Coronary artery (tissue), 2 donors: Measurements from ENCODE around the gene GDPD5.
A peak's percentile ranks its signal among the peaks of the same experiment; 100 is the strongest.

Source experiments
- DNase-seq: peaks from one replicate; pipeline ENCODE4 v3.0.0-alpha.2; 2017; ENCODE audit warnings: low spot score
- H3K27ac ChIP-seq, 2 donors: fragments of 200-600 bp; sonication (generic); one replicate each; pipeline ENCODE4 v1.5.1; 2016 to 2019
- H3K4me3 ChIP-seq: fragments of 200-600 bp; sonication (generic); 2 replicates; pipeline ENCODE4 v1.5.1; 2016; ENCODE audit warnings: mild to moderate bottlenecking, moderate library complexity
- TF ChIP-seq, protein P1 (sequence below): fragments of 200-600 bp; sonication (generic); IDR thresholded peaks from one replicate; pipeline ENCODE4 v1.5.1; 2019; ENCODE audit warnings: antibody characterized with exemption

GDPD5 gene

DNA sequence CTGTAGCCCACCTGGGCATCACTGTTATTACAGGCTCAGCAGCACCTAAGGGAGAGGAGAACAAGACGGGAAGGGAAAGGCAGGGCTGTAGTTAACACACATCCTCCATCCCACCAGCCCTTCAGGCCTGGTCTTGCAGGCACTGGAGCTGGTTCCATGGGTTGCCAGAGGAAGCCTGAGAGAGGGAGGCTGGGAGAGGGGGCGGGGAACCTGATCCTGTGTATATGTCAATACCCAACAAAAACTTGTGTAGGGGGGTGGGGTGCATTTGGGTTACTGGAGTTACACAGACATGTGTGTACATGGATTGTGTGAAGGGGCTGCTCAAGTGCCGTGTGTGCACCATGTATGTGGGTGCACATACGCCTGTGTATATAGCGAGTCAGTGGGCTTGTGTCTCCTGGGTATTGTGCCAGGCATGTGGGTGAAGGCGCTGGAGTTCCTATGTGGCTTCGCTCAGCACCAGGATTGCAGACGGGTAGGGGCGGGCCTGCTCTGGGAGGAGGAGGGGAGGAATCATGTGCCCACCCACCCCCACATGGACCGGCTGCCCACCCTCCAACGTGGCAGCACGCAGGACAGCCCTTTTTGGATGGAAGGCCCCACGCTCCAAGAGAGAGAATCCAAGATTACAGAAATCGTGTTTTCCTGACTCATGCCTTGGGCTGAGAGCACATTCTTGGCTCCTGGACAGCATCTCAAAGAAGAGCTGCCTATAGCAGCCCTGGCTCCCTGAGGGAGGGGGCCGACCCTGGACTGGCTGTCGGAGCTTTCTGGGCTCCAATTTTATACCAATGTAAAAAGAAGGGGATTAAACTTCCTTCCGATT, 32.1 kb upstream of the GDPD5 start:
- H3K4me3 ChIP-seq, result peak overlapping the region; percentile 46
- peak; percentile 88 for DNase-seq
- TF ChIP-seq, protein P1, sequence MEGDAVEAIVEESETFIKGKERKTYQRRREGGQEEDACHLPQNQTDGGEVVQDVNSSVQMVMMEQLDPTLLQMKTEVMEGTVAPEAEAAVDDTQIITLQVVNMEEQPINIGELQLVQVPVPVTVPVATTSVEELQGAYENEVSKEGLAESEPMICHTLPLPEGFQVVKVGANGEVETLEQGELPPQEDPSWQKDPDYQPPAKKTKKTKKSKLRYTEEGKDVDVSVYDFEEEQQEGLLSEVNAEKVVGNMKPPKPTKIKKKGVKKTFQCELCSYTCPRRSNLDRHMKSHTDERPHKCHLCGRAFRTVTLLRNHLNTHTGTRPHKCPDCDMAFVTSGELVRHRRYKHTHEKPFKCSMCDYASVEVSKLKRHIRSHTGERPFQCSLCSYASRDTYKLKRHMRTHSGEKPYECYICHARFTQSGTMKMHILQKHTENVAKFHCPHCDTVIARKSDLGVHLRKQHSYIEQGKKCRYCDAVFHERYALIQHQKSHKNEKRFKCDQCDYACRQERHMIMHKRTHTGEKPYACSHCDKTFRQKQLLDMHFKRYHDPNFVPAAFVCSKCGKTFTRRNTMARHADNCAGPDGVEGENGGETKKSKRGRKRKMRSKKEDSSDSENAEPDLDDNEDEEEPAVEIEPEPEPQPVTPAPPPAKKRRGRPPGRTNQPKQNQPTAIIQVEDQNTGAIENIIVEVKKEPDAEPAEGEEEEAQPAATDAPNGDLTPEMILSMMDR, result no peak

DNA sequence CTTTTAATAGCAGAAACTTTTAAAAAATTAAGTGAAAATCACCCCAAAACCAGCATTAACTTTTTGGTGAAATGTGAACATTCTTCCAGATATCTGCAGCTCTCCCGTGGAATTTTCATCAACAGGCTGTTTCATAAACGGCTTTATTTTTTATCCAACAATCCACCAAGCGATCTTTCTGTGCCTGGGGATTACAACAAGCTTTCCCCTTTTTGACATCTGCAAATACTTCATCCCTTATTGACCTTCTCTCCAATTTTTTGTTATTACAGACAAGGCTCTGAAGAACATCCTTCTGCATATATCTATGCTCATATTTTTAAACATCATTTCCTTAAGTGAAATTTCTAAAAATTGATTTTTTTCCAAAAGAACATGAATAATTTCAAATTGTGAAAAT, 30.5 kb upstream of the GDPD5 start:
- TF ChIP-seq, protein P1, result no peak
- no peak for DNase-seq
- no peak overlapping the region for H3K27ac ChIP-seq
- no peak overlapping the region for H3K4me3 ChIP-seq

More for the DNA sequence above, 32.1 kb upstream of the GDPD5 start:
- H3K27ac ChIP-seq, result peak overlapping the region; percentile 95 to 99

DNA sequence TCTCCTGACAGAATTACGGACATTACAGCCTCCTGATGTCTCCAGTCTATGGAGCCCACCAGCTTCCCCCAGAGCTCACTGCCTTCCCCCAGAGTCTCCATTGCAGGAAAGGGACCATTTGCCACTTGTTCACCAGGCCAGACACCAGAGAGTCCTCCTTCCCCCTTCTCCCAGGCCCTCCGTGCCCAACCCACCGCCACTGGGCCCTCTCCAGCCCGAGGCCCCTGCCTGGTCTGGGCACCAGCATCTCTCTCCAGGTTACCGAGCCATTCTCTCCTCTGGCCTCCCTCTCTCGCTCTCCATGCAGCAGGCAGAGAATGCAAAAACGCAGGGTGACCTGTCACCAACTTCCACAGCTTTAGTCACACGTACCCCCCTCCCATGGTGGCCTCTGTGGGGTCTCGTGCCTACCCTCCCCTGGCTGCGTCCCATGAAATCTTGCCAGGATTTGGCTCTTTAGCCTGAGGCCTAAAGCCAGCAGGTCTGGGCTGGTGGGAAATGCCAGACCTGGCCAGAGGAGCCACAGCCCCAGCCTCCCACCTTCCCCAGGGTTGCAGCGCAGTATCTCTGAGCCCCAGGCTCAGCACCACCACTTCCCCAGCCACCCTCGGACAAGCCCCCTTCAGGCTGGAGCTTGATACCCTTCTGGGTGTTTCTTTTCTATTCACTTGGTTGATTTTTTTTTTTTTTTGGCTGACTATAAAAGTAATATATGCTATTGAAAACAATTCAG, 29.5 kb upstream of the GDPD5 start:
- DNase-seq, result no peak
- peak overlapping the region; percentile 53 for H3K4me3 ChIP-seq
- TF ChIP-seq, protein P1, result no peak
- H3K27ac ChIP-seq, result peak overlapping the region; percentile 89 to 94

- Histone ChIP-seq H3K4me3 (peak overlapping the region; percentile 53), H3K27ac (peak overlapping the region; percentile 89 to 94)
- TF ChIP-seq, protein P1, result no peak
- DNase-seq, result peak; percentile 99
These were observed 28.7 kb upstream of the GDPD5 start for GRCh38 chr11:75554258-75555022.

DNA sequence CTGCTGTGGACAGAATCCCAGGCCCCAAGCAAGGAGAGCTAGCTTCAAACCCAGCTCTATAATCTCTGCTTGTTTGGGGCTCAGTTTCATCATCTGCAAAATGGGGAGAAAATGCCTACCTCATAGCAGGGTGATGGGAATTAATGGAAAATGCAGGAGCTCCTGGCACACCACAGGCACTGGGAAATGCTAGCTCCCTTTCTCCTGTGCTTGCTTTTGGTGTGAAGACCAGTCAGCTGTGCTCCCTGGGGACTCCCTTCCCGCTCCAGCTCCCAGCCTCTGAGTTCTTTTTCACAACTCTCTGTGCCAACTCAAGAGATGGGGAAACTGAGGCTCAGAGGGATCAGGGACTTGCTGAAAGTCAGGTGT, 28.1 kb upstream of the GDPD5 start:
- TF ChIP-seq, protein P1, result no peak
- no peak for DNase-seq
- Histone ChIP-seq H3K4me3 (no peak overlapping the region), H3K27ac (peak overlapping the region; percentile 89 to 94)

DNA sequence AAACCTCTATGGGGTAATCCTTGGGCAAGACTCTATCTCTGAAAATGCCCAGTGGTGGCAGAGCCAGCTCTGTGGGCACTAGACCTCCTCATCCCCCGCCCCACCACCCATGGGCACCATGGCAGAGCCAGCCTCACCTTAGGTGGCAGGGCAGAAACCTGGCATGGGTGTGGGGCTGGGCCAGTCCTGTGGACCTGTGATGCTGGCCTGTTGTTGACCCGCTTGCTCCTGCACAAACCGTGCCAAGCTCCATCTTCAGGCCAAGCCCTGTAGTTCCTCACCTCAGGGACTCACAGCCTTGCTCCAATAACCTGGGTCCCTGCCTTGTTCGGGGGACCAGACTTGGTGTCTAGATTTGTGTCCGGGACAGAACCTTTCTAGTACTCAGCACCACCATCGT, 27.4 kb upstream of the GDPD5 start:
- peak overlapping the region; percentile 89 to 94 for H3K27ac ChIP-seq
- TF ChIP-seq, protein P1, result no peak
- no peak for DNase-seq
- H3K4me3 ChIP-seq, result no peak overlapping the region
